HepG2 (cell line): ENCODE data around the gene ARHGEF10L. TPM values are rescaled to one million over a fixed set of nuclear protein-coding genes. Genes with fewer than 3 reads are reported as not detected.
A peak's percentile ranks its signal among the peaks of the same experiment; 100 is the strongest.

Source experiments
- BCL6 ChIP-seq: IDR thresholded peaks from 2 replicates; pipeline ENCODE4 v1.6.1; 2016; ENCODE audit warnings: missing genetic modification reagents, missing compliant biosample characterization
- BRCA1 ChIP-seq: sonication (generic); formaldehyde crosslinking; IDR thresholded peaks from 2 replicates; pipeline ENCODE4 v1.4.0; 2020; ENCODE audit warnings: missing genetic modification reagents
- CHD2 ChIP-seq: IDR thresholded peaks from 2 replicates; pipeline ENCODE4 v1.6.1; 2011; ENCODE audit warnings: low read depth, low read length, improper control_type of control experiment
- CHD4 ChIP-seq: fragments of 200-600 bp; sonication (generic); IDR thresholded peaks from 2 replicates; pipeline ENCODE4 v1.7.0; 2017; ENCODE audit warnings: mild to moderate bottlenecking, low read length, borderline replicate concordance
- FOXA3 ChIP-seq: IDR thresholded peaks from 2 replicates; pipeline ENCODE4 v1.6.1; 2016; ENCODE audit warnings: missing genetic modification reagents, missing compliant biosample characterization
- GTF2F1 ChIP-seq: fragments of 150-350 bp; IDR thresholded peaks from 2 replicates; pipeline ENCODE4 v1.6.1; 2014; ENCODE audit warnings: low read length
- KDM3A ChIP-seq: IDR thresholded peaks from 2 replicates; pipeline ENCODE4 v1.6.1; 2018; ENCODE audit warnings: low read depth, missing compliant biosample characterization
- PHF8 ChIP-seq: sonication (generic); formaldehyde crosslinking; IDR thresholded peaks from 2 replicates; pipeline ENCODE4 v1.5.0; 2020; ENCODE audit warnings: missing genetic modification reagents
- SMC3 ChIP-seq: IDR thresholded peaks from 2 replicates; pipeline ENCODE4 v1.6.1; 2011; ENCODE audit warnings: low read length, improper control_type of control experiment
- SYNCRIP ChIP-seq: fragments of 200-400 bp; formaldehyde crosslinking; IDR thresholded peaks from 2 replicates; pipeline ENCODE4 v1.6.1; 2018; ENCODE audit warnings: mild to moderate bottlenecking, low read depth, low read length; ENCODE audit not compliant: insufficient read depth
- TCF12 ChIP-seq, 2 experiments: fragments of 450-650 bp in 1 of 2; sonication (generic) in 1 of 2; formaldehyde crosslinking in 1 of 2; IDR thresholded peaks; 2 replicates each; pipeline versions ENCODE4 v1.6.1 to v1.8.0; 2017 to 2022; ENCODE audit warnings: antibody characterized with exemption in 1 of 2, mild to moderate bottlenecking in 1 of 2, missing genetic modification reagents in 1 of 2, moderate library complexity in 1 of 2
- ZNF136 ChIP-seq: sonication (generic); formaldehyde crosslinking; IDR thresholded peaks from 2 replicates; pipeline ENCODE4 v1.8.1; 2022; ENCODE audit warnings: low read depth, mild to moderate bottlenecking, moderate library complexity, missing genetic modification reagents
- ZNF17 ChIP-seq: sonication (generic); formaldehyde crosslinking; IDR thresholded peaks from 2 replicates; pipeline ENCODE4 v1.5.0; 2020; ENCODE audit warnings: mild to moderate bottlenecking, missing genetic modification reagents
- ZNF678 ChIP-seq: sonication (generic); formaldehyde crosslinking; IDR thresholded peaks from 2 replicates; pipeline ENCODE4 v1.4.0; 2020; ENCODE audit warnings: mild to moderate bottlenecking, missing genetic modification reagents
- ZNF720 ChIP-seq: sonication (generic); formaldehyde crosslinking; IDR thresholded peaks from 2 replicates; pipeline ENCODE4 v1.4.0; 2020; ENCODE audit warnings: missing genetic modification reagents
- ZNF891 ChIP-seq: sonication (generic); formaldehyde crosslinking; IDR thresholded peaks from 2 replicates; pipeline ENCODE4 v1.5.0; 2020; ENCODE audit warnings: mild to moderate bottlenecking, missing genetic modification reagents
- polyA plus RNA-seq, 8 experiments: library from polyadenylated mRNA; depleted of rRNA in 3 of 8; stranded (reverse) in 7 of 8; unstranded in 1 of 8; fragments of >200 nt; fragmentation: Illumina TruSeq in 4 of 8; extraction: Trizol in 4 of 8; gene quantifications; 2 replicates each; pipeline versions ENCODE4 v1.2.1 to v1.2.3, GENCODE V29; 2011 to 2016; ENCODE audit warnings: low read depth in 4 of 8, missing spikeins in 1 of 8, mixed read lengths in 1 of 8; ENCODE audit not compliant: insufficient read depth in 1 of 8
- total RNA-seq, 5 experiments: library from RNA; depleted of rRNA; stranded (reverse); fragments of >200 nt; fragmentation: Illumina TruSeq; extraction: Trizol; gene quantifications; 2 replicates each; pipeline ENCODE4 v1.2.3, GENCODE V29; 2016; ENCODE audit warnings: low read depth in 1 of 5
- TF ChIP-seq, protein P1 (sequence below): IDR thresholded peaks from 2 replicates; pipeline ENCODE4 v1.6.1; 2018; ENCODE audit warnings: missing genetic modification reagents
- TF ChIP-seq, protein P2 (sequence below): sonication (generic); formaldehyde crosslinking; IDR thresholded peaks from 2 replicates; pipeline ENCODE4 v1.9.0; 2021; ENCODE audit warnings: missing genetic modification reagents, borderline replicate concordance
- TF ChIP-seq, protein P3 (sequence below): sonication (generic); formaldehyde crosslinking; IDR thresholded peaks from 2 replicates; pipeline ENCODE4 v1.8.1; 2023; ENCODE audit warnings: mild to moderate bottlenecking, moderate library complexity, missing genetic modification reagents
- TF ChIP-seq, protein P4 (sequence below): sonication (generic); formaldehyde crosslinking; IDR thresholded peaks from 2 replicates; pipeline ENCODE4 v1.5.0; 2020; ENCODE audit warnings: missing genetic modification reagents
- TF ChIP-seq, protein P5 (sequence below): sonication (generic); formaldehyde crosslinking; IDR thresholded peaks from 2 replicates; pipeline ENCODE4 v1.8.0; 2023; ENCODE audit warnings: mild to moderate bottlenecking, missing genetic modification reagents

ARHGEF10L gene
- total and polyA plus RNA-seq, 2 of the 13 experiments (the other 11 are each of a cell fraction or from before 2014, with no cell fraction given), result 46.5 to 78.3 TPM

DNA sequence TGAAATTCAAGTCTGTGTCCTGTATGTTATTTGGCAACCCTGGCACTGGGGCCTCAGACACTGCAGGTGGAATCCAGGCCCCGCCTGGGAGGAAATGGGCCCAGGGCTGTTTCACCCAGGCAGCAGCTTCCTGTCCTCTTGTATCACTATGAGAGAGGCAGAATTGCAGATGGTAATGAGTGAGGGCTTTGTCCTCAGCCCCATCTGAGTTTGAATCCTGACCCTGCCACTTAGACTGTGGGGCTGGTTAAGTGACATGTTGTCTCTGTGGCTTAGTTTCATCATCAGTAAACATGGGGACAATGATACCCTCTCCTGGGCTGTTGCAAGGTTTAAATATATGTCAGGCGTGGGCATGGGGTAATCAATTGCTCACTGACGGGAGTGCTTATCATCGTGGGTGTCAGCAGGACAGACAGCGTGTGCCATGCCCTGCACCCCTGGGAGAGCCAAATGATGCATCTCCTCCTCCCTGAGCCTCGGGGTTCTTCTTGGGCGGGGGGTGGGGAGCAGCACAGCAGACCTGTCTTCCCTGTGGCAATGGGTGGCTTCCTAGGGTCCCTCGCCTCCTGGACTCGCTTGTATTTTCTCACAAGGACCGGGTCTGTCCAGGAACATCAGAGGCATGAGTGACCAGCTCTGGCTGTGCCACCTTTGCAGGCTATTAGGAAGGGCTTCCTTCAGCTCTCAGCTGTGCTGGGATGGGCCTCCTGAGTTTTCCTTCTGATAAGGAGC is 42.1 kb downstream of the ARHGEF10L start (continued):
- no peak for TF ChIP-seq ZNF136 (CRISPR knock-in tag)
- TF ChIP-seq SMC3, result no peak
- TF ChIP-seq PHF8 (CRISPR knock-in tag), result no peak; the same call in 1 of the 2 replicates
- peak; percentile 97 for TF ChIP-seq FOXA3 (CRISPR knock-in tag)
- no peak for TF ChIP-seq SYNCRIP
- TF ChIP-seq ZNF891 (CRISPR knock-in tag), result no peak
- TF ChIP-seq ZNF678 (CRISPR knock-in tag), result no peak
- no peak for TF ChIP-seq GTF2F1
- peak; percentile 42; the same call in 1 of the 2 replicates for TF ChIP-seq KDM3A
- TF ChIP-seq BRCA1 (CRISPR knock-in tag), result no peak
- TF ChIP-seq TCF12 (IDR thresholded peaks at IDR 0.05), result no peak
- no peak for TF ChIP-seq TCF12 (CRISPR knock-in tag; IDR thresholded peaks at IDR 0.05)
- TF ChIP-seq, protein P1, sequence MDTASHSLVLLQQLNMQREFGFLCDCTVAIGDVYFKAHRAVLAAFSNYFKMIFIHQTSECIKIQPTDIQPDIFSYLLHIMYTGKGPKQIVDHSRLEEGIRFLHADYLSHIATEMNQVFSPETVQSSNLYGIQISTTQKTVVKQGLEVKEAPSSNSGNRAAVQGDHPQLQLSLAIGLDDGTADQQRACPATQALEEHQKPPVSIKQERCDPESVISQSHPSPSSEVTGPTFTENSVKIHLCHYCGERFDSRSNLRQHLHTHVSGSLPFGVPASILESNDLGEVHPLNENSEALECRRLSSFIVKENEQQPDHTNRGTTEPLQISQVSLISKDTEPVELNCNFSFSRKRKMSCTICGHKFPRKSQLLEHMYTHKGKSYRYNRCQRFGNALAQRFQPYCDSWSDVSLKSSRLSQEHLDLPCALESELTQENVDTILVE (CRISPR knock-in tag), result peak; percentile 57; the same call in 1 of the 2 replicates
- TF ChIP-seq, protein P2, sequence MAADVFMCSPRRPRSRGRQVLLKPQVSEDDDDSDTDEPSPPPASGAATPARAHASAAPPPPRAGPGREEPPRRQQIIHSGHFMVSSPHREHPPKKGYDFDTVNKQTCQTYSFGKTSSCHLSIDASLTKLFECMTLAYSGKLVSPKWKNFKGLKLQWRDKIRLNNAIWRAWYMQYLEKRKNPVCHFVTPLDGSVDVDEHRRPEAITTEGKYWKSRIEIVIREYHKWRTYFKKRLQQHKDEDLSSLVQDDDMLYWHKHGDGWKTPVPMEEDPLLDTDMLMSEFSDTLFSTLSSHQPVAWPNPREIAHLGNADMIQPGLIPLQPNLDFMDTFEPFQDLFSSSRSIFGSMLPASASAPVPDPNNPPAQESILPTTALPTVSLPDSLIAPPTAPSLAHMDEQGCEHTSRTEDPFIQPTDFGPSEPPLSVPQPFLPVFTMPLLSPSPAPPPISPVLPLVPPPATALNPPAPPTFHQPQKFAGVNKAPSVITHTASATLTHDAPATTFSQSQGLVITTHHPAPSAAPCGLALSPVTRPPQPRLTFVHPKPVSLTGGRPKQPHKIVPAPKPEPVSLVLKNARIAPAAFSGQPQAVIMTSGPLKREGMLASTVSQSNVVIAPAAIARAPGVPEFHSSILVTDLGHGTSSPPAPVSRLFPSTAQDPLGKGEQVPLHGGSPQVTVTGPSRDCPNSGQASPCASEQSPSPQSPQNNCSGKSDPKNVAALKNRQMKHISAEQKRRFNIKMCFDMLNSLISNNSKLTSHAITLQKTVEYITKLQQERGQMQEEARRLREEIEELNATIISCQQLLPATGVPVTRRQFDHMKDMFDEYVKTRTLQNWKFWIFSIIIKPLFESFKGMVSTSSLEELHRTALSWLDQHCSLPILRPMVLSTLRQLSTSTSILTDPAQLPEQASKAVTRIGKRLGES (CRISPR knock-in tag), result no peak
- TF ChIP-seq CHD2, result no peak
- TF ChIP-seq ZNF17, result no peak
- TF ChIP-seq BCL6 (CRISPR knock-in tag), result peak; percentile 65; the same call in 1 of the 2 replicates
- no peak for TF ChIP-seq CHD4
- TF ChIP-seq, protein P3, sequence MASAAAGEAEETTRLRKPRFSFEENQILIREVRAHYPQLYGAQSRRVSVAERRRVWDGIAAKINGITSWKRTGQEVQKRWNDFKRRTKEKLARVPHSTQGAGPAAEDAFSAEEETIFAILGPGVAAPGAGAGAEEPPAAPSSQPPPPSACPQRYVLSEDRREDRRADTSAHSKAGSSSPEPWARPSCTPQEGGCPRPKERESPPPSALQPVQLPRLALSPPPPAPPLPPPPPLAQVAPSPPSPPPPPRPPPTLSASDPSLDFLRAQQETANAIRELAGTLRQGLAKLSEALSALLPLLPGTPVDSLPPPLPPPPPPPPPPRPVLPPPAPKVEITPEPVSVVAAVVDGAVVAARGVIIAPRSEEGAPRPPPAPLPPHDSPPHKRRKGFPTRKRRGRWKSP (CRISPR knock-in tag), result no peak
- no peak for TF ChIP-seq ZNF720 (CRISPR knock-in tag)
- TF ChIP-seq, protein P4, sequence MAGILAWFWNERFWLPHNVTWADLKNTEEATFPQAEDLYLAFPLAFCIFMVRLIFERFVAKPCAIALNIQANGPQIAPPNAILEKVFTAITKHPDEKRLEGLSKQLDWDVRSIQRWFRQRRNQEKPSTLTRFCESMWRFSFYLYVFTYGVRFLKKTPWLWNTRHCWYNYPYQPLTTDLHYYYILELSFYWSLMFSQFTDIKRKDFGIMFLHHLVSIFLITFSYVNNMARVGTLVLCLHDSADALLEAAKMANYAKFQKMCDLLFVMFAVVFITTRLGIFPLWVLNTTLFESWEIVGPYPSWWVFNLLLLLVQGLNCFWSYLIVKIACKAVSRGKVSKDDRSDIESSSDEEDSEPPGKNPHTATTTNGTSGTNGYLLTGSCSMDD (CRISPR knock-in tag), result no peak
- TF ChIP-seq, protein P5, sequence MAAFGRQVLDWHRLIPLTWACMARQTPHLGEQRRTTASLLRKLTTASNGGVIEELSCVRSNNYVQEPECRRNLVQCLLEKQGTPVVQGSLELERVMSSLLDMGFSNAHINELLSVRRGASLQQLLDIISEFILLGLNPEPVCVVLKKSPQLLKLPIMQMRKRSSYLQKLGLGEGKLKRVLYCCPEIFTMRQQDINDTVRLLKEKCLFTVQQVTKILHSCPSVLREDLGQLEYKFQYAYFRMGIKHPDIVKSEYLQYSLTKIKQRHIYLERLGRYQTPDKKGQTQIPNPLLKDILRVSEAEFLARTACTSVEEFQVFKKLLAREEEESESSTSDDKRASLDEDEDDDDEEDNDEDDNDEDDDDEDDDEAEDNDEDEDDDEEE (CRISPR knock-in tag), result no peak
